SU-DHL-6 (cell line): ENCODE data around the gene S100A4.

Source experiments
- H2AFZ ChIP-seq: fragments of 200-600 bp; sonication (generic); 2 replicates; pipeline ENCODE4 v1.6.1; 2014; ENCODE audit warnings: low read depth, mild to moderate bottlenecking, moderate library complexity, mixed read lengths, antibody characterized with exemption, low read length; ENCODE audit not compliant: severe bottlenecking
- H3F3A ChIP-seq: fragments of 200-600 bp; shearing (Covaris generic); 2 replicates; pipeline ENCODE4 v1.6.0; 2016; ENCODE audit warnings: antibody characterized with exemption, mild to moderate bottlenecking; ENCODE audit not compliant: insufficient read depth
- H3K27ac ChIP-seq: fragments of 200-600 bp; sonication (generic); 2 replicates; pipeline ENCODE4 v1.5.1; 2016; ENCODE audit warnings: low read depth, mild to moderate bottlenecking, low read length, moderate library complexity, mixed read lengths
- H3K27me3 ChIP-seq: fragments of 200-600 bp; sonication (generic), shearing (Covaris generic); 2 replicates; pipeline ENCODE4 v1.6.0; 2014; ENCODE audit warnings: mild to moderate bottlenecking, low read length
- H3K36me3 ChIP-seq: fragments of 200-600 bp; sonication (generic); 2 replicates; pipeline ENCODE4 v1.6.1; 2014; ENCODE audit warnings: mild to moderate bottlenecking, low read length, mixed read lengths
- H3K4me2 ChIP-seq: fragments of 300-600, 200-600 bp; shearing (Covaris generic), sonication (generic); 2 replicates; pipeline ENCODE4 v1.6.0; 2014; ENCODE audit warnings: low read length, low read depth, mild to moderate bottlenecking; ENCODE audit not compliant: poor library complexity, severe bottlenecking
- H3K4me3 ChIP-seq: fragments of 200-600 bp; sonication (generic); 2 replicates; pipeline ENCODE4 v1.5.1; 2014; ENCODE audit warnings: antibody characterized with exemption, low read length, mild to moderate bottlenecking, mixed read lengths; ENCODE audit not compliant: insufficient read depth, poor library complexity, severe bottlenecking
- H3K79me2 ChIP-seq: fragments of 200-600 bp; sonication (generic); 2 replicates; pipeline ENCODE4 v1.6.1; 2014; ENCODE audit warnings: mild to moderate bottlenecking, low read length, moderate library complexity; ENCODE audit not compliant: insufficient read depth
- H3K9ac ChIP-seq: fragments of 200-600 bp; sonication (generic); 2 replicates; pipeline ENCODE4 v1.7.0; 2014; ENCODE audit warnings: mild to moderate bottlenecking, low read length
- H3K9me2 ChIP-seq: fragments of 200-600 bp; sonication (generic); replicated peaks from 2 replicates; pipeline ENCODE4 v1.6.1; 2014; ENCODE audit warnings: low read length; ENCODE audit not compliant: insufficient read depth
- H3K9me3 ChIP-seq: fragments of 200-600 bp; sonication (generic); 2 replicates; pipeline ENCODE4 v1.6.1; 2014; ENCODE audit warnings: low read length, mixed read lengths; ENCODE audit not compliant: insufficient read depth
- H4K20me1 ChIP-seq: fragments of 200-600 bp; sonication (generic); 2 replicates; pipeline ENCODE4 v1.6.1; 2014; ENCODE audit warnings: low read depth, mild to moderate bottlenecking, antibody characterized with exemption, low read length, moderate library complexity, mixed read lengths
- EZH2phosphoT487 ChIP-seq: fragments of 200-600 bp; sonication (generic), shearing (Covaris generic); conservative IDR thresholded peaks from 2 replicates; pipeline ENCODE4 v1.6.1; 2018; ENCODE audit warnings: mild to moderate bottlenecking, antibody characterized with exemption, low read length, moderate library complexity, mixed read lengths
- TF ChIP-seq, protein P1 (sequence below): fragments of 200-600 bp; sonication (generic); IDR thresholded peaks from one replicate; pipeline ENCODE4 v1.5.1; 2017; ENCODE audit warnings: antibody characterized with exemption, mild to moderate bottlenecking, low read length, moderate library complexity; ENCODE audit not compliant: insufficient read depth, poor library complexity, severe bottlenecking

S100A4 gene

DNA sequence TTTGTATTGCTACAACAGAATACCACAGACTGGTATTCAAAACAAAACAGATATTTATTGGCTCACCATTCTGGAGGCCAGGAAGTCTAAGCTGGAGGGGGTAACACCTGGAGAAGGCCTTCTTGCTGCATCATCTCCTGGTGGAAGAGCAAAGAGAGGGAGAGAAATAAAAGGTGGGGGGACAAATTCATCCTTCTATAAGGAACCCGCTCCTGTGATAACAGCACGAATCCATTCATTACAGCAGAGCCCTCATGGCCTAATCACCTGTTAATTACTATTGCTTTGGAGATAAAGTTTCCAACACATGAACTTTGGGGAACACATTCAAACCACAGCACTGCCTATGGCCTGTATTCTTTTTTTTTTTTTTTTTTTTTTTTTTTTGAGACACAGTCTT lies 14.6 kb upstream of the S100A4 start:
- TF ChIP-seq EZH2phosphoT487 = no peak
- TF ChIP-seq, protein P1, sequence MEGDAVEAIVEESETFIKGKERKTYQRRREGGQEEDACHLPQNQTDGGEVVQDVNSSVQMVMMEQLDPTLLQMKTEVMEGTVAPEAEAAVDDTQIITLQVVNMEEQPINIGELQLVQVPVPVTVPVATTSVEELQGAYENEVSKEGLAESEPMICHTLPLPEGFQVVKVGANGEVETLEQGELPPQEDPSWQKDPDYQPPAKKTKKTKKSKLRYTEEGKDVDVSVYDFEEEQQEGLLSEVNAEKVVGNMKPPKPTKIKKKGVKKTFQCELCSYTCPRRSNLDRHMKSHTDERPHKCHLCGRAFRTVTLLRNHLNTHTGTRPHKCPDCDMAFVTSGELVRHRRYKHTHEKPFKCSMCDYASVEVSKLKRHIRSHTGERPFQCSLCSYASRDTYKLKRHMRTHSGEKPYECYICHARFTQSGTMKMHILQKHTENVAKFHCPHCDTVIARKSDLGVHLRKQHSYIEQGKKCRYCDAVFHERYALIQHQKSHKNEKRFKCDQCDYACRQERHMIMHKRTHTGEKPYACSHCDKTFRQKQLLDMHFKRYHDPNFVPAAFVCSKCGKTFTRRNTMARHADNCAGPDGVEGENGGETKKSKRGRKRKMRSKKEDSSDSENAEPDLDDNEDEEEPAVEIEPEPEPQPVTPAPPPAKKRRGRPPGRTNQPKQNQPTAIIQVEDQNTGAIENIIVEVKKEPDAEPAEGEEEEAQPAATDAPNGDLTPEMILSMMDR = no peak
- no peaks in the 10 kb centered on the region for H4K20me1 ChIP-seq
- no peaks in the 10 kb centered on the region for H3K9me3 ChIP-seq
- no peak overlapping the region for H3K9ac ChIP-seq
- no peak overlapping the region for H2AFZ ChIP-seq
- no peaks in the 10 kb centered on the region for H3F3A ChIP-seq
- no peaks in the 10 kb centered on the region for H3K9me2 ChIP-seq
- H3K79me2 ChIP-seq = no peaks in the 10 kb centered on the region
- no peaks in the 10 kb centered on the region for H3K27me3 ChIP-seq
- H3K27ac ChIP-seq = no peak overlapping the region
- H3K4me3 ChIP-seq = no peak overlapping the region
- no peak overlapping the region for H3K4me2 ChIP-seq
- no peaks in the 10 kb centered on the region for H3K36me3 ChIP-seq

DNA sequence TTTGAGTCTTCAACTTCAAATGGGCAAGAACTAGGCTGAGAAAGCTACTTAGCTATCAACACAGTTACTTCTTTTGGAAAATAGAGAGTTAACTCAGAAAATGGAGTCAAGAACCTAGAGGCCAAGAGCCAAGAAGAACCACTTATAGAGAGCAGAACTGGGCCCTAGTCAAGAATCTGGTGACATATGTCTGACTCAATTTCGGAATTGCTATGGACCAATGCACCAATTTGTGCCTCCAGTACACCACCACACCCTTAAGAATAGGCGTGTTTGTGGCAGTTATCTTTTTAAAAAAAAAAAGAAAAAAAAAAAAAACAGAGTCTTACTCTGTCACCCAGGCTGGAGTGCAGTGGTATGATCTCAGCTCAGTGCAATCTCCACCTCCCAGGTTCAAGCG lies 12.3 kb upstream of the S100A4 start:
- Histone ChIP-seq H3K79me2 (no peaks in the 10 kb centered on the region), H3K9me2 (no peaks in the 10 kb centered on the region), H2AFZ (no peak overlapping the region), H3K4me2 (no peak overlapping the region), H4K20me1 (no peaks in the 10 kb centered on the region), H3K4me3 (no peak overlapping the region), H3K27me3 (no peaks in the 10 kb centered on the region), H3K9me3 (no peaks in the 10 kb centered on the region), H3F3A (no peaks in the 10 kb centered on the region), H3K27ac (no peak overlapping the region), H3K9ac (no peak overlapping the region), H3K36me3 (no peaks in the 10 kb centered on the region)
- TF ChIP-seq EZH2phosphoT487 = no peak

DNA sequence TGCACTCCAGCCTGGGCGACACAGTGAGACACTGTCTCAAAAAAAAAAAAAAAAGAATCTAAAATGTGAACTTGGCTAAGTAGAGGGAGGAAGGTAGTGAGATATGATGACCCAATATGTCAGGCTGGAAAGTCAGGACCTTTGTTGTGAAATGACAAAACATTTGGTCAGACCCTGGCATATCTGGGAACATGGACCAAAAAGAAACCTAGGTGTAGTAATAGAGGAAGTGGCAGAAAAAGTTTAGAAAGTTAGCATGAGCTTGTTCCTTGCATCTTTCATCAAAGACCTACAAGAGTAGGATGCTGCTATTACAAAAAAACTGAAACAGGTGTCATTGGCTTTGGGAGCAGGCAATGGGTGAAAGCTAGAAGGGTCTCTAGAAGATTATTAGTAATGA lies 10.7 kb upstream of the S100A4 start:
- Histone ChIP-seq H3K27ac (no peak overlapping the region), H2AFZ (no peak overlapping the region)
- TF ChIP-seq, protein P1 = no peak
- no peak for TF ChIP-seq EZH2phosphoT487

DNA sequence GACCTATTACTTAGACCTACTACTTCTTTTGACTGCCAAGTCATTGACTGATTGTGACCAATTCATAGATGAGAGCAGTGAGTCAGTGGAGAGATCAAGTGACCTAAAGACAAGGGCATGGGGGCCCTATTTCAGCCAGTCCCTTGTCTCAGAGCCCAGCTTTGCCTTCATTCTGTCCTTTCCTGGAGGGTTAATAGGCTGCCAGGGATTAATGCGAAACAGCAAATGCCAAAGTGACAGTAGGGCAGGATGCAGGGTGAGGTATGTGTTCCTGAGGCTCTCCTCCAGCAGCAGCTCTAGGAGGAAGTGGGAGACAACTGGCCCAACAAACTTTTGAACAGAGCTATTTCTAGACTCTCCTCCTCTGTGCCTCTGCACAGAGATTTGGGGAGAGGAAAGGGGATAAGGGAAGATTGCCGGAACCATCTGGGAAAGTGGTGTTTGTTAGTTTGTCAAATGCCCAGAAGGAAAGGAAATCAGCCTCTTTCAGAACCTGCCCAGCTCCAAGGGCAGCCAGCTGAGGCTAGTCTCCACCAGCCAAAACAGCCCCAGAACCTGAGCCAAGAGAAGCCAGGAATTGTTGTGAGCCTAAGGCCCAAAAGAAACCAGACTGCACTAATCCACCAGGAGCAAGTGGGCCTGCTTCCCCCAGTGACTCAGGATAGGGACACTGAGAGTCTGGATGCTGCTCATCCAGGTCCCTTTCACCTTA lies 8.4 kb upstream of the S100A4 start:
- H3K27ac ChIP-seq = no peak overlapping the region
- no peak overlapping the region for H2AFZ ChIP-seq
- H3K27me3 ChIP-seq = no peaks in the 10 kb centered on the region
- no peaks in the 10 kb centered on the region for H3K36me3 ChIP-seq
- no peak overlapping the region for H3K4me2 ChIP-seq
- no peaks in the 10 kb centered on the region for H3F3A ChIP-seq
- H3K9me2 ChIP-seq = no peaks in the 10 kb centered on the region
- no peak overlapping the region for H3K4me3 ChIP-seq
- no peak for TF ChIP-seq EZH2phosphoT487
- TF ChIP-seq, protein P1 = no peak
- no peaks in the 10 kb centered on the region for H4K20me1 ChIP-seq
- H3K9ac ChIP-seq = no peak overlapping the region
- no peaks in the 10 kb centered on the region for H3K9me3 ChIP-seq
- H3K79me2 ChIP-seq = no peaks in the 10 kb centered on the region

More for the DNA sequence above, 10.7 kb upstream of the S100A4 start:
- Histone ChIP-seq H3K79me2 (no peaks in the 10 kb centered on the region), H3K4me2 (no peak overlapping the region), H4K20me1 (no peaks in the 10 kb centered on the region), H3K9me3 (no peaks in the 10 kb centered on the region), H3F3A (no peaks in the 10 kb centered on the region), H3K27me3 (no peaks in the 10 kb centered on the region), H3K36me3 (no peaks in the 10 kb centered on the region), H3K9me2 (no peaks in the 10 kb centered on the region), H3K9ac (no peak overlapping the region), H3K4me3 (no peak overlapping the region)
